OCI-LY3 (cell line): ENCODE data around the gene PGAP6.
A peak's percentile ranks its signal among the peaks of the same experiment; 100 is the strongest.

ENCODE experiments used
- H2AFZ ChIP-seq: fragments of 200-600, 300-600 bp; shearing (Covaris generic); 2 replicates; pipeline ENCODE4 v1.6.0; 2014; ENCODE audit warnings: antibody characterized with exemption, low read depth, low read length
- H3K27ac ChIP-seq: fragments of 200-600, 300-600 bp; sonication (generic); 2 replicates; pipeline ENCODE4 v1.5.1; 2014; ENCODE audit warnings: mild to moderate bottlenecking, low read length, moderate library complexity, mixed read lengths
- H3K27me3 ChIP-seq: fragments of 200-600, 300-600 bp; sonication (generic); 2 replicates; pipeline ENCODE4 v1.6.1; 2014; ENCODE audit warnings: low read depth, low read length, mixed read lengths
- H3K36me3 ChIP-seq: fragments of 200-600, 300-600 bp; sonication (generic); replicated peaks from 2 replicates; pipeline ENCODE3; 2014; ENCODE audit warnings: low read depth, low read length, mixed read lengths
- H3K4me1 ChIP-seq: fragments of 300-600, 200-600 bp; sonication (generic); 2 replicates; pipeline ENCODE4 v1.6.1; 2014; ENCODE audit warnings: low read length, mixed read lengths
- H3K4me2 ChIP-seq: fragments of 200-600, 300-600 bp; sonication (generic); 2 replicates; pipeline ENCODE4 v1.6.1; 2014; ENCODE audit warnings: low read length, mixed read lengths
- H3K4me3 ChIP-seq: fragments of 300-600, 200-600 bp; sonication (generic); 2 replicates; pipeline ENCODE4 v1.5.1; 2014; ENCODE audit warnings: antibody characterized with exemption, mild to moderate bottlenecking, low read length, moderate library complexity
- H3K79me2 ChIP-seq: fragments of 300-600, 200-600 bp; shearing (Covaris generic); 2 replicates; pipeline ENCODE4 v1.6.1; 2014; ENCODE audit warnings: mild to moderate bottlenecking, low read length, mixed read lengths
- H3K9ac ChIP-seq: fragments of 300-600, 200-600 bp; shearing (Covaris generic); 2 replicates; pipeline ENCODE4 v1.6.0; 2014; ENCODE audit warnings: mild to moderate bottlenecking, low read length, moderate library complexity
- H3K9me3 ChIP-seq: fragments of 200-600, 300-600 bp; shearing (Covaris generic); 2 replicates; pipeline ENCODE4 v1.6.1; 2014; ENCODE audit warnings: low read length, mixed read lengths; ENCODE audit not compliant: insufficient read depth
- H4K20me1 ChIP-seq: fragments of 200-600, 300-600 bp; sonication (generic); 2 replicates; pipeline ENCODE4 v1.6.1; 2016; ENCODE audit warnings: low read length, mixed read lengths; ENCODE audit not compliant: insufficient read depth
- EZH2phosphoT487 ChIP-seq: fragments of 200-600 bp; shearing (Covaris generic); IDR thresholded peaks from 2 replicates; pipeline ENCODE4 v1.6.1; 2018; ENCODE audit warnings: antibody characterized with exemption, mixed run types, low read depth
- TF ChIP-seq, protein P1 (sequence below): fragments of 200-600, 300-600 bp; sonication (generic); IDR thresholded peaks from 2 replicates; pipeline ENCODE4 v1.5.1; 2014; ENCODE audit warnings: antibody characterized with exemption, low read length, low read depth

PGAP6 gene

DNA sequence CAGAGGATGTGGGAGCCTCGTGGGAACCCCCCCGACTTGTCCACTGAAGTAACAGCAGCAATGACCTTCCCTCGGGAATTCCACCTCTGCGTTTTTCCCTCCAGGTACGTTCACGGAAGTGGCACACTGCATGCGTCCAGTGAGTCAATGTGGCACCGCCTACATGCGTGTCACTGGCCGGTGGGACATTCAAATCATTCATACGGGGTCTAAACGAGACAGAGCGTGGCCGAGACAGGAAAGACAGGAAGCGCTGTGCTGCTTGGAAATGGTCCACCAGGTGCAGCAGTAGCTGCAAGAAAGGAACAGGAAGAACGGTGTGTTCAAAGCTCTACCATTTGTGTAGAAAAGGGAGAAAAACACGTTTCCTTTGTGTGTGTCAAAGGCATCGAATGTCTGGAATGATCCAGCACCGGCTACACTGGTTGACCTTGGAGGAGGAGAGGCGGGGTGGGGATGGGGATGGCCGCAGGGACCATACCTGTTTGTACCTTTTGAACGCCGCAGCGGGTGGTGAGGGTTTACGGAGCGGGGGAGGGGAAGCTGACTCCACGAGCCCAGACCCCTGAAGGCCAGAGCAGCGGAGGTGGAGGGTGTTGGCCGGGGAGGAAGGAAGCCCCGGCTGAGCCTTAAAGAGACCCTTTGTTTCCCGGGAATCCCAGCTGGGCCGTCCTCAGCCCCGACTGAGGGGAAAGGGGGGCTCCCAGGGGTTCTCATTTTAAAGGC, 1.7 kb upstream of the PGAP6 start:
- Histone ChIP-seq H3K9me3 (no peaks in the 10 kb centered on the region), H2AFZ (no peak overlapping the region), H4K20me1 (no peaks in the 10 kb centered on the region), H3K4me1 (peaks cover 16% of the 10 kb centered on the region), H3K4me3 (peak overlapping the region; percentile 98), H3K79me2 (peaks cover 7% of the 10 kb centered on the region; the same call in 1 of the 2 replicates), H3K9ac (peak overlapping the region; percentile 87; the same call in 1 of the 2 replicates), H3K36me3 (no peaks in the 10 kb centered on the region), H3K27me3 (no peaks in the 10 kb centered on the region), H3K4me2 (peak overlapping the region; percentile 95), H3K27ac (no peak overlapping the region)
- TF ChIP-seq, protein P1, sequence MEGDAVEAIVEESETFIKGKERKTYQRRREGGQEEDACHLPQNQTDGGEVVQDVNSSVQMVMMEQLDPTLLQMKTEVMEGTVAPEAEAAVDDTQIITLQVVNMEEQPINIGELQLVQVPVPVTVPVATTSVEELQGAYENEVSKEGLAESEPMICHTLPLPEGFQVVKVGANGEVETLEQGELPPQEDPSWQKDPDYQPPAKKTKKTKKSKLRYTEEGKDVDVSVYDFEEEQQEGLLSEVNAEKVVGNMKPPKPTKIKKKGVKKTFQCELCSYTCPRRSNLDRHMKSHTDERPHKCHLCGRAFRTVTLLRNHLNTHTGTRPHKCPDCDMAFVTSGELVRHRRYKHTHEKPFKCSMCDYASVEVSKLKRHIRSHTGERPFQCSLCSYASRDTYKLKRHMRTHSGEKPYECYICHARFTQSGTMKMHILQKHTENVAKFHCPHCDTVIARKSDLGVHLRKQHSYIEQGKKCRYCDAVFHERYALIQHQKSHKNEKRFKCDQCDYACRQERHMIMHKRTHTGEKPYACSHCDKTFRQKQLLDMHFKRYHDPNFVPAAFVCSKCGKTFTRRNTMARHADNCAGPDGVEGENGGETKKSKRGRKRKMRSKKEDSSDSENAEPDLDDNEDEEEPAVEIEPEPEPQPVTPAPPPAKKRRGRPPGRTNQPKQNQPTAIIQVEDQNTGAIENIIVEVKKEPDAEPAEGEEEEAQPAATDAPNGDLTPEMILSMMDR = no peak
- no peak for TF ChIP-seq EZH2phosphoT487

DNA sequence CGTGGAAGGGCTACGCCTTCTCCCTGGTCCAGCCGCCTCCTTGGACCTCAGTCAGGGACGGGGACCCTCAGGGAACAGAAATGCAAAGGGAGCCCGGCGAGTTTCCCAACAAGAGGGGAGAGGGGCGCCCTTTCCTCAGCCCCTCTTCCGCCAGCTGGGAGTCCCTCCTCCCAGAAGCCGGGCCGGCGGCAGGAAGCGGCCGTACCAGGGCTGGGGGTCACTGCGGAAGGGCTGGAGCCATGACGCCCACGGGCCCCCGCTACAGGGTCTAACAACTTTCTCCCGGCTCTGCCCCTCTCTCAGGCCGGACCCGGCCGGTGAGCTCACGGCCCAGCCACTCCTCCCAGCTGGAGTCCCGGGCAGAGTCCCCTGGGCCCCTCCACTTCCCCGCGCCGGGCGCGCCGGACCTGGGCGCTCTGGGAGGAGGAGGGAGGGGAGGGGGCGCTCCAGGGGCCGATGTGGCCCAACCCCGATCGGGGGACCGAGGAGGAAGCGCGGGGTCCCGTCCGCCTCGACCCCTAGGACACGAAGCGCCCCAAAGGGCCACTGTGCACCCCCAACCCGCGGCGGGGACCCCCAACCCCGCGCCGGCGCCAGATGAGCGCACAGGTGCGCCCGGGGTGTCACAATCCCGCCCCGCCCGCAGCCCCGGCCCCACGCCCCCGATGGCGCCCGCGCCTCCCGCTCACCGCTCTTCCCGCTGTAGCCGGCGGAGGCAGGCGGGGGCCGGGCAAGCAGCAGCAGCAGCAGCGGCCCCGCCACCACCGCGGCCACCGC, 578 bp downstream of the PGAP6 start:
- Histone ChIP-seq H4K20me1 (no peaks in the 10 kb centered on the region), H3K9me3 (no peaks in the 10 kb centered on the region), H3K9ac (peak overlapping the region; percentile 74), H3K27ac (no peak overlapping the region), H3K4me1 (peaks cover 16% of the 10 kb centered on the region), H3K27me3 (no peaks in the 10 kb centered on the region), H3K4me3 (peak overlapping the region; percentile 96), H3K79me2 (peaks cover 7% of the 10 kb centered on the region; the same call in 1 of the 2 replicates), H3K36me3 (no peaks in the 10 kb centered on the region), H3K4me2 (peak overlapping the region; percentile 100), H2AFZ (no peak overlapping the region)
- no peak for TF ChIP-seq EZH2phosphoT487
- TF ChIP-seq, protein P1 = no peak

DNA sequence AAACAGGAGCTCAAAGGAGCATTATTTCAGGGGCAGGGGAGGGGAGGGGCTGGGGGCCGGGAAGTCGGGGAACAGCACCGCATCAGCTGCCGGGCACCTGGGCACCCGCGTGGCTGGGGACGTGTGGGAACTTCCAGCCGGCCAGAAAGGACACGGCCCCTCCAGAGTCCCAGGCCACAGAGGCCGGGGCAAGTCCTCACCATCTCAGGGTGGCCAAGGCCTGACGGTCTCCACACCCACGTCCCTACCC, 1.1 kb downstream of the PGAP6 start:
- Histone ChIP-seq H3K27me3 (no peaks in the 10 kb centered on the region), H4K20me1 (no peaks in the 10 kb centered on the region), H3K9ac (peak overlapping the region; percentile 74), H3K27ac (no peak overlapping the region), H3K36me3 (no peaks in the 10 kb centered on the region), H3K4me2 (peak overlapping the region; percentile 100), H3K9me3 (no peaks in the 10 kb centered on the region), H3K4me3 (peak overlapping the region; percentile 96), H2AFZ (no peak overlapping the region), H3K4me1 (peaks cover 16% of the 10 kb centered on the region), H3K79me2 (peaks cover 7% of the 10 kb centered on the region; the same call in 1 of the 2 replicates)
- TF ChIP-seq EZH2phosphoT487 = no peak
- TF ChIP-seq, protein P1 = no peak
